HG02884 (cell line): Measurements from ENCODE around the gene SMIM28.
"Not testable (repeated sequence)": the region's sequence is repeated elsewhere in the genome, so short reads cannot be mapped to it uniquely, and the experiment has no call there.

Source experiments
- ATAC-seq: cut with Tn5 transposase; IDR thresholded peaks from one replicate; pipeline ENCODE4 v1.9.1; 2021; ENCODE audit warnings: mild to moderate bottlenecking, moderate library complexity; ENCODE audit not compliant: unreplicated experiment

The SMIM28 gene

GRCh38 chr6:138403801-138404665 is 26.3 kb downstream of the SMIM28 start, which contains the start of gene HEBP2:
HEBP2 (plus strand) TSS chr6:138404223; CDS start chr6:138404496, 273 bp downstream.
- peak; percentile 87 for ATAC-seq

DNA sequence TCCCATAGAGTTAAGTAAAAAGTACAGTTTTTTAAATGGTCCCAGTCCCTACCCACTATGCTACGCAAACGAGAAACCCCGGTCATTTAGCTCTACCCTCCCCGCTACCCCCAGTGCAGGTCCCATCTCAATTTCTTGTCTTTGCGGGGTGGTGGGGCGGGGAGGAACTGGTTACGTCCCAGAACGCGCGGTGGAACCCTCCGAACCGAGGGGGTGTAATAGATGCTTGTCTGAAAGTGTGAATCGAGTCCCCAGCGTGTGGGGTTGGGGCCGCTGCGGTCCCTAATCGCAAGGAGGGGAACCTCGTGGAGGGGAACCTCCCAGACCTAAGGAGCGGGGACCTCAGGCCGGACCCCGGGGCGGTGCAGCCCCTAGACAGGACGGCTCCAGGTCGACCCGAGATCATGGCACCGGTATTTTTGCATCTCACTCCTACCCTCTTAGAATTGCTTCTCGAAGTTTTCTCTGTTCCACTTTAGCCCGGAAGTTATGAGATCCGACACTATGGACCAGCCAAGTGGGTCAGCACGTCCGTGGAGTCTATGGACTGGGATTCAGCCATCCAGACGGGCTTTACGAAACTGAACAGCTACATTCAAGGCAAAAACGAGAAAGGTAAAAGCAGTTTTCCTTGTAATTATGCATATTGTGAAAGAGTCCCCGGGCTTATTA is 27.1 kb downstream of the SMIM28 start:
- ATAC-seq = no peak

DNA sequence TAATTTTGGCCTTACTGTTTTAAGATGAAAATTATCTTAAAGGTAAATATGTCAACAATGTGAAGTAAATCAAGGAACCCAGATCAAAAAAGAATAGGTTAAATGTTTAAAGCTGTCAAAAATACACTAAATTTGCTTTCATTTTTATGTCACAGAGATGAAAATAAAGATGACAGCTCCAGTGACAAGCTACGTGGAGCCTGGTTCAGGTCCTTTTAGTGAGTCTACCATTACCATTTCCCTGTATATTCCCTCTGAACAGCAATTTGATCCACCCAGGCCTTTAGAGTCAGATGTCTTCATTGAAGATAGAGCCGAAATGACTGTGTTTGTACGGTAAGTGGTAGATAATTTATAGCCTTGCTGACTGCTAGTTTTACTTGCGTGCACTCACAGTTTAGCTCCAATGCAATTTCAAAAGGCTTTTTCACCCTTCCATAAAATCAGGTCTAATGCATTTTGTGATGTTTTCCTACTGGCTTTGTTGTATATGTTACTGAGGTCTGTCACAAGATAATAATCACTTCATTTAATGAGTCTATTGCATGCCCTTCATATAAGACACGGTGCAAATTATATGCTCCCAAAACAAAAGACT is 28.2 kb downstream of the SMIM28 start:
- no peak for ATAC-seq

- ATAC-seq = no peak
These were observed 28.7 kb downstream of the SMIM28 start for GRCh38 chr6:138406443-138406842.

GRCh38 chr6:138410048-138410735 is 32.5 kb downstream of the SMIM28 start:
- no peak for ATAC-seq

- peak; percentile 88 for ATAC-seq
These were observed 33.5 kb downstream of the SMIM28 start for GRCh38 chr6:138410972-138411880.

- no peak for ATAC-seq
These were observed 37.4 kb downstream of the SMIM28 start for GRCh38 chr6:138415125-138415524.

GRCh38 chr6:138416206-138416605 is 38.5 kb downstream of the SMIM28 start:
- no peak for ATAC-seq

DNA sequence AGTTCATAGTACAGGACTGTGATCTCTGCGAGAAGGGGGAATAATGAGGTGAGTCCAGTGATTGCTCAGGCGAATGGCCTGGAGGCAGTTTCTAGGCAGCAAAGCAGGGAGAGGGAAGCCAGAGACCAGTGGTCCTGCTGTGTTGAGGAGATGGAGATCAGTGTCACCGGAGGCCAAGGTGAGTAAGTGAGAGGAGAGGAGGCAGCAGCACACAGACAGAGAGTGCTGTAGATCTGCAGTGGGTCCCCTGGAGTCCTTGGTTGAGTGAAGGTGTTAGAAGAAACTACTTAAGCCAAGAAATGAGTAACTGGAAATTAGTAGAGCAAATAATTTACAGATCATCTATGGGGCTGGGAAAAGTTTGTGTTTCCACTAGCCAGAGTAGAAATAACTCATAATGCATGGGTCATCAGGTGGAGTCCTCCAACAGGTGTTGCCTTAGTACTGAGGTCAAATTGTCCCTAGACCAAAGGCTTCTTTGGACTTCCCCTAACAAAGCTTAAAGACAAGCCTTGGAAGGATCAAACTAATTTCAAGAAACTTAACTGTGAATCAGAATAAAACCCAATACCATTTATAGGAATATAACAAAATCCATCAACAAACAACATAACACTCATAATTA is 39.9 kb downstream of the SMIM28 start:
- ATAC-seq = no peak

- no peak for ATAC-seq
These were observed 40.5 kb downstream of the SMIM28 start for GRCh38 chr6:138418118-138418742.

DNA sequence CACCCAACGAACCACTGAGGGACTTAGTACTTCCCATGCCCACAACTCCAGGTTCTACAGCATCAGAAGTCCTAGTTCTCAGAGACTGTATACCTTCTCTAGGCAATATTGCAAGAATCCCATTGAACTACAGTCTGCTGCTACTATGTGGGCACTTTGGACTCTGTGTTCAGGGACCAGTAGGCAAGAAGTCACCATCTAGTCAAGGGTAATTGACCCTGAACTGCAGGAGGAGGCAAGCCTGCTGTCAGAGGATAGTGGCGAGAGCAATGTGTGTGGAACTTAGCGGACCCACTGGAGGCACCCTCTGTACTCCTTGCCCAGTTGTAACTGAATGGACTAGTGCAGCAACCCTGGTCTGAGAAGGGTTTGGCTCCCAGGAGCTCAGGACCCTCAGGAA is 42.1 kb downstream of the SMIM28 start:
- no peak for ATAC-seq

DNA sequence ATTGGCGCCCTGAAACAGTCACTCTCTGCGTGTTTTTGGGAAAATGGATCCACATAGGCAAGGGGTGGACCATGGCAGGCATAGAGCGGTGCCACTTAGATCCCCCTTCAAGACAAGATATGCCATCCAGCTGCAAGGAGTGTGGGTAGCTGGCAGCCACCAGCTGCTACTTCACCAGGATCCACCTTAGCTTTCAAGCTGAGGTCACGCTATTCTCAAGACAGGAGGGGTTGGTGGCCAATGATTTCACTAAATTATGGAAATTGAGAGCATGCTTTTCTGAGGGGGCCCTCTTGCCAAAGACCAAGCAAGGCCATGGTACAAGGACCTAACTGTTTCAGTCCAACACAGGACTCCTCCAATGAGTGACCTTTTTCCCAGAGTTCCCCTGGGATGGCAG is 42.7 kb downstream of the SMIM28 start:
- ATAC-seq = no peak

- ATAC-seq = no peak
These were observed 43.4 kb downstream of the SMIM28 start for GRCh38 chr6:138421089-138421488.

- ATAC-seq = no peak
These were observed 43.9 kb downstream of the SMIM28 start for GRCh38 chr6:138421608-138422007.

GRCh38 chr6:138422861-138423260 is 45.2 kb downstream of the SMIM28 start:
- no peak for ATAC-seq

DNA sequence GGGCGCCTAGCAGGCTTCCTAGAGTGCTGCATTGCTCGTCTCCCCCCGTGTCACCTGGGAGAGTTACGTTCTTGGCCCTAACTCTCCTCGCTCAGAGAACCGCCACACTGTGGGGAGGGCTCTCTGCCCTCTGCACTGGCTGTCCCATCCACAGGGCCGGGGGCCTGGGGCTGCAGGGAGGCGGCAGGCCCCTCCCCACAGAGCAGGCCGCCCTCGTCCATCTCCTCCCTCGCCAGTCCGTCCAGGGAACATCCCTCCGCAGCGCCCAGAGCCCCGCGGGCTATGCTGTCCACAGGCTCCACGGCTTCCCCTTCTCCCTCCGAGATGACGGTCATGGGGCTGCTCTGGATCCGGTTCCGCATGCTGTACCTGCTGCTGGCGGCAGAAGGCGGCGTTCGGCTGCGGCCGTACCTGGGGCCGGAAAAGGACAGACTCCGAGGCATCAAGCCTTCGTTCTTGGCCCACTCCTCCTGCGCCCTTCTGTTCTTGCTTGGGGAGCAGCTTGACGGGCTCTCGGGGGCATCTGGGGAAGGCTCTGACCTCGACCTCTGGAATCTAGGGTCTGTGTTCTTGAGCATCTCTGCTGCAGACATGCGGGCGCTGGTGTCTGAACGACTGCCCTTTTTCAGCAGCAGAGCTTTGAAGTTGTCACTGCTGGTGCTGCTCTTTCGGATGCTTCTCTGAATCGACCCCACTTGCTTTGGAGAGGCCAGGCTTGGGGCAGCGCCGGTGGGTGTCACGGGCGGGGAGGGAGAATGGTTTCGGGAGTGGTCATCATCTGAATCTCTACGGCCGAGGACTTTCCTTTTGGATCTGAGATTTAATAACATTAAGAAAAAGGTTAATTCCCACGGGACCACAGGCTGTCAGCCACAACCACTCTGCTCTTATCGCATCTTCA is 46.5 kb downstream of the SMIM28 start:
- ATAC-seq = no peak

DNA sequence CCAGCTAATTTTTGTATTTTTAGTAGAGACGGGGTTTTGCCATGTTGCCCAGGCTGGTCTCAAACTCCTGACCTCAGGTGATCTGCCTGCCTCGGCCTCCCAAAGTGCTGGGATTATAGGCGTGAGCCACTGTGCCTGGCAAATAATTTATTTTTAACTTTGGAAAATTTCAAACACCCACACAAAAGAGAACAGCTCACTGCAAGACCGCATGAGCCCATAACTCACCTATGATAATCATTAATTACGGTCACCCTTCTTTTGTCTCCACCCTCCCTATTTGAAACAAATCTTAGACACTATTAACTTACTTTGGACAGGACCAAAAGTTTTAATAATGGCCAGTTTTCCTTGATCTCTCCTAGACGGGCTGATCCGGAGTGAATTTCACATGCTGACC is 47.6 kb downstream of the SMIM28 start:
- not testable (repeated sequence) for ATAC-seq

- ATAC-seq = no peak
These were observed 48.9 kb downstream of the SMIM28 start for GRCh38 chr6:138426500-138427123.
